Measurements from ENCODE around the gene POU6F2. TPM values are rescaled to one million over a fixed set of nuclear protein-coding genes. Genes with fewer than 3 reads are reported as not detected.

Gene POU6F2
- total and polyA plus RNA-seq, 2 donors (not counting 1 experiment from before 2014, with no cell fraction given): 0.47 TPM; not detected in 1

GRCh38 chr7:39488467-39489393 lies 511.0 kb downstream of the POU6F2 start:
- H3K27me3 Mint-ChIP-seq: peaks cover 40% of the 10 kb centered on the region
- CTCF ChIA-PET: interaction anchor here (1.1 kb wide), 1 partner anchor 35 kb away, joined by 3 read pairs; no protein-coding TSS in a partner anchor
- no peak for DNase-seq

More at GRCh38 chr7:39488467-39489393, 511.0 kb downstream of the POU6F2 start:
- no peak overlapping the region for H3K27ac ChIP-seq (ENCODE audit: low read length in 2 of 2)
- no peak for ATAC-seq (ENCODE audit: low read depth)
- H3K4me2 ChIP-seq (replicated peaks; ENCODE audit: low read depth, low read length, poor library complexity, severe bottlenecking): no peak overlapping the region
- H3K79me2 ChIP-seq (ENCODE audit: control insufficient read depth, insufficient read depth, low read length): no peaks in the 10 kb centered on the region
- no peaks in the 10 kb centered on the region for H3K9me3 Mint-ChIP-seq (ENCODE audit: insufficient read depth)
- POLR2A ChIA-PET: no interaction called here
- H3K4me1 ChIP-seq (ENCODE audit: control insufficient read depth in 2 of 2, insufficient read depth in 2 of 2, low read length in 2 of 2): no peaks in the 10 kb centered on the region
- TF ChIP-seq CTCF (IDR thresholded peaks at IDR 0.05) (no peak), EZH2 (IDR thresholded peaks at IDR 0.05; ENCODE audit: borderline replicate concordance, insufficient read depth, low read depth, low read length, poor library complexity, severe bottlenecking) (no peak)
- H3K27me3 ChIP-seq (replicated peaks in 1 of 4; ENCODE audit: control extremely low read depth in 1 of 4, control insufficient read depth in 3 of 4, insufficient read depth in 4 of 4, low read length in 3 of 4): peaks cover 0 to 10% (median 0%) of the 10 kb centered on the region in 4 experiments
- H3K9me3 ChIP-seq (ENCODE audit: control extremely low read depth in 1 of 3, control insufficient read depth in 2 of 3, insufficient read depth in 1 of 3, low read length in 2 of 3): no peaks in the 10 kb centered on the region
- intact Hi-C loops (cut with micrococcal nuclease): no loop called here
- H3K9ac ChIP-seq (ENCODE audit: low read length): no peak overlapping the region
- H3K4me3 Mint-ChIP-seq: no peak overlapping the region
- no peak overlapping the region for H2AFZ ChIP-seq (ENCODE audit: insufficient read depth, low read depth, low read length, poor library complexity, severe bottlenecking)
- H3K36me3 ChIP-seq (replicated peaks in 1 of 2; ENCODE audit: control extremely low read depth in 1 of 2, control insufficient read depth in 1 of 2, extremely low read depth in 1 of 2, insufficient read depth in 2 of 2, low read length in 1 of 2): no peaks in the 10 kb centered on the region
- WGBS (ENCODE audit: insufficient coverage): 41% methylated on average over 5 of the region's 7 CpGs
- no peaks in the 10 kb centered on the region for H3K4me1 Mint-ChIP-seq
- no peaks in the 10 kb centered on the region for H4K20me1 ChIP-seq (ENCODE audit: control insufficient read depth, insufficient read depth, low read length, poor library complexity, severe bottlenecking)
- H3K4me3 ChIP-seq (ENCODE audit: control extremely low read depth in 1 of 5, extremely low read depth in 1 of 5, insufficient read depth in 1 of 5, low read depth in 2 of 5, low read length in 4 of 5): no peak overlapping the region
- H3K27ac Mint-ChIP-seq: no peak overlapping the region
